HG03558 (cell line): ENCODE measurements around the gene MAML1.
"Not testable (repeated sequence)": the region's sequence is repeated elsewhere in the genome, so short reads cannot be mapped to it uniquely, and the experiment has no call there.

ENCODE experiments used
- ATAC-seq: cut with Tn5 transposase; IDR thresholded peaks from one replicate; pipeline ENCODE4 v1.9.1; 2021; ENCODE audit warnings: moderate number of reproducible peaks; ENCODE audit not compliant: unreplicated experiment; ENCODE audit errors: extremely low read depth

Gene MAML1

DNA sequence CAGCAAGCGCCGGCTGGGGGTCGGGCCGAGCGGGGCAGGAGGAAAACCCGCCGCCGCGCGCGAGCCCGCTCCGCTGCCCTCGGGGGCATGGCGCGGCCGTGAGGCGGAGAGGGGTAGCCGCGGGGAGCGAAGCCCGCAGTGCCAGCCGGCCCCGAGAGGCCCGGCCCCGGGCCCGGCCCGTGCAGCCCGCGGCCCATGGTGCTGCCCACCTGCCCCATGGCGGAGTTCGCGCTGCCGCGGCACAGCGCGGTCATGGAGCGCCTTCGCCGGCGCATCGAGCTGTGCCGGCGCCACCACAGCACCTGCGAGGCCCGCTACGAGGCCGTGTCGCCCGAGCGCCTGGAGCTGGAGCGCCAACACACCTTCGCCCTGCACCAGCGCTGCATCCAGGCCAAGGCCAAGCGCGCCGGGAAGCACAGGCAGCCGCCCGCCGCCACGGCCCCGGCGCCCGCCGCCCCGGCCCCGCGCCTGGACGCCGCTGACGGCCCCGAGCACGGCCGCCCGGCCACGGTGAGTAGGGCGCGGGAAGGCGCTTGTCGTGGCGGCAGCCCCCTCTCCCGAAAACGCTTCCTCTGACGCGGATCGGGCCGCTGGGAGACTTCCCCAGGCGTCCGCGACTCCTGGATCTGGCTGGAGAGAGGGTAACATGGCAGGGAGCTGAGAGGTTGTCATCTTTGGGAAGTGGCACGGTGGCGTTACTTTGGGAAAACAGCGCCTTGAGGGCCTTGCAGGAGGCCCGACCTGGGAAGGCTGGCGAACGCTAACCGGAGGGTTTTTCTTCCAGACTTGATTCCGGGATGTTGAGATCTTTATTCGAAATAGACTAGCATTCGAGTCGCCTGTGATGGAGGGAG lies 523 bp downstream of the MAML1 start:
- ATAC-seq = peak; percentile 2

GRCh38 chr5:179733772-179734126 lies 1.1 kb downstream of the MAML1 start:
- ATAC-seq = no peak

GRCh38 chr5:179734536-179735164 lies 2.0 kb downstream of the MAML1 start:
- ATAC-seq = no peak

DNA sequence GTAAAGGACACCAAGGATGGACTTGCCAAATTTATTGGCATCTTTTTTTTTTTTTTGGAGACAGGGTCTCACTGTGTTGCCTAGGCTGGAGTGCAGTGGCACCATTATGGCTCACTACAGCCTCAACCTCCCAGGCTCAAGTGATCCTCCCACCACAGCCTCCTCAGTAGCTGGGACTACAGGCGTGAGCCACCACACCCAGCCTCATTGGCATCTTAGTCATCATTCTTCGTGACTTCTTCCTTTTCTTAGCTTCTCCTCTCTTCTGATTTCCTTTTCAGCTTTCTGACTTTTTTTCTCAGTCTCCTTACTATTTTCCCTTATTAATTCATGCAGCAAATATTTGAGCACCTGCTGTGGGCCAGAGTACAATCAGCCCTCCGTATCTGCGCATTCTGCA lies 6.1 kb downstream of the MAML1 start:
- ATAC-seq = no peak

- not testable (repeated sequence) for ATAC-seq
Measured at GRCh38 chr5:179744106-179744505, 11.5 kb downstream of the MAML1 start.

GRCh38 chr5:179746872-179747271 lies 14.2 kb downstream of the MAML1 start:
- no peak for ATAC-seq

DNA sequence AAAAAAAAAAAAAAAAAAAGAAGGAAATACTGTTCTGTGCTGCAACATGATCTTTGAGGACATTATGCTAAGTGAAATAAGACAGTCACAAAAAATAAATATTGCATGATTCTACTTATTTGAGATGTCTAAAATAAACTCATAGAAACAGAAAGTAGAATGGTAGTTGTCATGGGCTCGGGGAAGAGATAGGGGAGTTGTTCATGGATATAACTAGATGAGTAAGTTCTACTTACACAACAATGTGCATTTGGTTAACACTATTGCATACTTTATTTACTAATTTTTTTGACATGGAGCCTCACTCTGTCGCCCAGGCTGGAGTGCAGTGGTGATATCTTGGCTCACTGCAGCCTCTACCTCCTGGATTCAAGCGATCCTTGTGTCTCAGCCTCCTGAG lies 15.2 kb downstream of the MAML1 start:
- no peak for ATAC-seq

- no peak for ATAC-seq
Measured at GRCh38 chr5:179749857-179750508, 17.4 kb downstream of the MAML1 start.

DNA sequence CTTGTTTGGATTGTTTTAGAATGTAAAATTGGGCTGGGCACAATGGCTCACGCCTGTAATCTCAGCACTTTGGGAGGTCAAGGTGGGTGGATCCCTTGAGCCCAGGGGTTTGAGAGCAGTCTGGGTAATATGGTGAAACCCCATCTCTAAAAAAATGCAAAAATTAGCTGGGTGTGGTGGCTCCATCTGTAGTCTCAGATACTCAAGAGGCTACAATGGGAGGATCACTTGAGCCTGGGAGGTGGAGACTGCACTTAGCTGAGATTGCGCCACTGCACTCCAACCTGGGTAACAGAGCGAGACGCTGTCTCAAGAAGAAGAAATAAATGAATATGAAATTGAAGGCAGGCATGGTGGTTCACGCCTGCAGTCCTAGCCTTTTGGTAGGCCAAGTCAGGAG lies 21.3 kb downstream of the MAML1 start:
- ATAC-seq = no peak

DNA sequence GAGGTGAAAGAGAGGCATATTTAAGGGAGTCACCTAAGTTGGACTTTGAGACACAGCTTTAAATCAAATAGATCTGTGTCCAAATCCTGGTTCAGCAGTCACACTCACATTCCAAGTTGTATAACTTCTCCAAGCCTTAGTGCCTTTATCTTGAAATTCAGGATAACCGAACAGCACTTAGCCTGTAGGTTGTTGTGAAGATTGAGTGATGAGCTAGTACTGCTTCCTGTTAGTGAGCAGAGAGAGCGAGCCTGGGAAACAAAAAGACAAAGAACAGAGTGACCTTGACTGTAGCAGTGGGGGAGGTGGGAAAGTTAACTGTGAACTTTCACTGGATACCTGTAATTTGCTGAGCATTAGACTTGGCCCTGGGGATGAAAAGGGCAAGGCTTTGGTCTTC lies 22.4 kb downstream of the MAML1 start:
- no peak for ATAC-seq

DNA sequence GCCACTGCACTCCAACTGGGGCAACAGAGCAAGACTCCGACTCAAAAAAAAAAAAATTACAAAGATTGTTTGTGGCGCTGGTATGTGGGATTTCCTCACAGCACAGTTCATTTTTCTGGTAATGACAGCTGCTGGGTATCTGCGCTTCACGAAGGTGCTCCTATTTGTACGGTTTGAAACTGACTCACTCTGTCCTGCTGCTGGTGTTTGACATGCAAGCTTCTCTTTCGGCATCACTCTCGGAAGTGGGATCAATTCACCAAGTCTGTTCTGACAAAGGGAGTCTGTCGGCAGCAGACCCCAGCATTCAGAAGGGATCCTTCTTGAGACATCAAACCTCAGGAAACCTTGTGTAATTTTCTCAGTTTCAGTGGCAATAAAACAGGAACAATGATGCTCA lies 26.3 kb downstream of the MAML1 start:
- ATAC-seq = no peak

- ATAC-seq = no peak
Measured at GRCh38 chr5:179759581-179760551, 27.2 kb downstream of the MAML1 start.

DNA sequence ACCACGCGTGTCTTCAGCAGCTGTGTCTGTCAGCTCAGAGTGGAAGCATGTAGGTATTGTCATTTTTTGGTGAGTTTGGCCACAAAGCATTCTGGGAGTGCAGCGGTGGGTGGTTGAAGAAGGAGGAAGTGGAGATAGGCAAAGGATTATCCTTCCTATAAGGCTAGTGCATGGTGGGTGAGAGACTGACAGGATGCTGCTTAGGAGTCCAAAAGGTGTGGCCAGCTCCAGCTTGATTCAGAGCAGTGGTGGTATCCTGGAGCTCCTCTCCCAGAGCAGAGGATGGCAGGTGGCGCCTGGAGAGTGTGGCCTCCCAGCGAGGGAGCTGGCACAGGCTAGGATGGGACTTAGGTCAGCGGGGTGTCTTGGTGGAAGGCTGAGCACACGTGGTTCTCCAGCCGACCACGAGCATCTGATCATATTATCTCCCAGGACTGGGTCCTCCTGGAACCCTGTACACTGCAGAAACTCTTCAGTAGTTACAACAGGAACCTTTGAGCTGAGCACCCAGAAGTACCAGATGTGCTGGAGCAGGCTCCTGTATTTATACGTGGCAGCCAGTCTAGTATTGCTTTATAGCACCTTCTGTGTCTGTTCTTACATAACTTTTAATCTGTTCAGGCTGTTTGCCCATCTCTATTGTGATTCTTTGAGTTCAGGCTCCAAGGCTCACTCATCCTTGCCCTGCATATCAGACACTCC lies 29.6 kb downstream of the MAML1 start:
- no peak for ATAC-seq

DNA sequence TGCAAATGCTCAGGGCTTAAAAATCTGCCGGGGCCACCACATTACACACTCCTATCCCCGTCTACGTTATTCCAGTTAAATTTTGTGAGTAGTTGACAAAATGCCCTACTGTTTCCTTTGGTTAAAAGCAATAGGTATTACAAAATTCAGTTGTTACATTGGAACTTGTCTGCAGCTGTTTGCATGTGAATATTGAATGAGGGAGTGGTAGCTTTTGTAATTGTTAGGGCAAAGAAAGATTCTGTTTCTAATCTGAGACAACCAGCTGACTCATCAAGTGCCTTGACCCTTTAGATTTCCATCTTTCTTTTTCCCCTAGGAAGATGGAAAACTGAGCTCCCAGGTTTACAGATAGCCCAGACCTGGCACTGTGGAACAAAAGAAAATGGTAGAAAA lies 30.2 kb downstream of the MAML1 start:
- ATAC-seq = no peak

- no peak for ATAC-seq
Measured at GRCh38 chr5:179763215-179763945, 30.8 kb downstream of the MAML1 start.

GRCh38 chr5:179764056-179764455 lies 31.4 kb downstream of the MAML1 start:
- no peak for ATAC-seq

GRCh38 chr5:179765400-179765799 lies 32.8 kb downstream of the MAML1 start:
- ATAC-seq = no peak

- ATAC-seq = no peak
Measured at GRCh38 chr5:179766021-179766725, 33.6 kb downstream of the MAML1 start.
